ENCODE measurements around the gene DMRT3. TPM values are rescaled to one million over a fixed set of nuclear protein-coding genes. Genes with fewer than 3 reads are reported as not detected.

DMRT3 gene
- total and polyA plus RNA-seq, 2 donors (not counting 1 experiment from before 2014, with no cell fraction given): not detected

- H3K9me3 Mint-ChIP-seq (ENCODE audit: insufficient read depth): no peaks in the 10 kb centered on the region
- H3K79me2 ChIP-seq (ENCODE audit: control insufficient read depth, insufficient read depth, low read length): no peaks in the 10 kb centered on the region
- H3K27me3 Mint-ChIP-seq: peaks cover 66% of the 10 kb centered on the region
- no CpG with 5 or more reads among the region's 3 CpGs for WGBS (ENCODE audit: insufficient coverage)
- peaks cover 0 to 33% (median 4%) of the 10 kb centered on the region in 3 donors for H3K9me3 ChIP-seq (ENCODE audit: control extremely low read depth in 1 of 3, control insufficient read depth in 2 of 3, insufficient read depth in 1 of 3, low read length in 2 of 3)
- no peak overlapping the region for H3K9ac ChIP-seq (ENCODE audit: low read length)
- intact Hi-C loops (cut with micrococcal nuclease): loop anchor here (5.0 kb wide), 1 partner anchor 80 kb away; no protein-coding TSS in a partner anchor
- TF ChIP-seq EZH2 (IDR thresholded peaks at IDR 0.05; ENCODE audit: borderline replicate concordance, insufficient read depth, low read depth, low read length, poor library complexity, severe bottlenecking) (no peak), CTCF (IDR thresholded peaks at IDR 0.05) (no peak)
- ATAC-seq (ENCODE audit: low read depth): no peak
- DNase-seq: no peak
- no peak overlapping the region for H2AFZ ChIP-seq (ENCODE audit: insufficient read depth, low read depth, low read length, poor library complexity, severe bottlenecking)
- H3K4me3 ChIP-seq (ENCODE audit: control extremely low read depth in 1 of 5, extremely low read depth in 1 of 5, insufficient read depth in 1 of 5, low read depth in 2 of 5, low read length in 4 of 5): no peak overlapping the region
- ChIA-PET POLR2A (no interaction called here), CTCF (no interaction called here)
- peaks cover 3% of the 10 kb centered on the region for H3K4me1 Mint-ChIP-seq
- no peak overlapping the region for H3K27ac Mint-ChIP-seq
- no peaks in the 10 kb centered on the region for H4K20me1 ChIP-seq (ENCODE audit: control insufficient read depth, insufficient read depth, low read length, poor library complexity, severe bottlenecking)
- peaks cover 12 to 15% of the 10 kb centered on the region in 2 donors for H3K4me1 ChIP-seq (ENCODE audit: control insufficient read depth in 2 of 2, insufficient read depth in 2 of 2, low read length in 2 of 2)
- H3K4me2 ChIP-seq (replicated peaks; ENCODE audit: low read depth, low read length, poor library complexity, severe bottlenecking): no peak overlapping the region
- H3K4me3 Mint-ChIP-seq: no peak overlapping the region
- H3K36me3 ChIP-seq (replicated peaks in 1 of 2; ENCODE audit: control extremely low read depth in 1 of 2, control insufficient read depth in 1 of 2, extremely low read depth in 1 of 2, insufficient read depth in 2 of 2, low read length in 1 of 2): no peaks in the 10 kb centered on the region
- H3K27ac ChIP-seq (ENCODE audit: low read length in 2 of 2): no peak overlapping the region
- peaks cover 0 to 69% (median 58%) of the 10 kb centered on the region in 4 experiments for H3K27me3 ChIP-seq (replicated peaks in 1 of 4; ENCODE audit: control extremely low read depth in 1 of 4, control insufficient read depth in 3 of 4, insufficient read depth in 4 of 4, low read length in 3 of 4)
These were observed 9.6 kb upstream of the DMRT3 start for GRCh38 chr9:966870-967269.

GRCh38 chr9:967436-967835, 9.0 kb upstream of the DMRT3 start:
- Histone ChIP-seq H3K27ac (ENCODE audit: low read length in 2 of 2) (no peak overlapping the region), H3K79me2 (ENCODE audit: control insufficient read depth, insufficient read depth, low read length) (no peaks in the 10 kb centered on the region), H3K36me3 (replicated peaks in 1 of 2; ENCODE audit: control extremely low read depth in 1 of 2, control insufficient read depth in 1 of 2, extremely low read depth in 1 of 2, insufficient read depth in 2 of 2, low read length in 1 of 2) (no peaks in the 10 kb centered on the region), H2AFZ (ENCODE audit: insufficient read depth, low read depth, low read length, poor library complexity, severe bottlenecking) (no peak overlapping the region), H3K4me2 (replicated peaks; ENCODE audit: low read depth, low read length, poor library complexity, severe bottlenecking) (no peak overlapping the region), H3K4me1 (ENCODE audit: control insufficient read depth in 2 of 2, insufficient read depth in 2 of 2, low read length in 2 of 2) (peaks cover 18 to 20% of the 10 kb centered on the region in 2 donors), H3K4me3 (ENCODE audit: control extremely low read depth in 1 of 5, extremely low read depth in 1 of 5, insufficient read depth in 1 of 5, low read depth in 2 of 5, low read length in 4 of 5) (no peak overlapping the region), H3K9me3 (ENCODE audit: control extremely low read depth in 1 of 3, control insufficient read depth in 2 of 3, insufficient read depth in 1 of 3, low read length in 2 of 3) (peaks cover 0 to 39% (median 4%) of the 10 kb centered on the region in 3 donors), H3K27me3 (replicated peaks in 1 of 4; ENCODE audit: control extremely low read depth in 1 of 4, control insufficient read depth in 3 of 4, insufficient read depth in 4 of 4, low read length in 3 of 4) (peaks cover 0 to 72% (median 63%) of the 10 kb centered on the region in 4 experiments), H4K20me1 (ENCODE audit: control insufficient read depth, insufficient read depth, low read length, poor library complexity, severe bottlenecking) (no peaks in the 10 kb centered on the region), H3K9ac (ENCODE audit: low read length) (no peak overlapping the region)
- no peak overlapping the region for H3K4me3 Mint-ChIP-seq
- 0% methylated on average over 1 of the region's 6 CpGs for WGBS (ENCODE audit: insufficient coverage)
- CTCF ChIA-PET: no interaction called here
- H3K27me3 Mint-ChIP-seq: peaks cover 62% of the 10 kb centered on the region
- intact Hi-C loops (cut with micrococcal nuclease): loop anchor here (5.0 kb wide), 1 partner anchor 80 kb away; no protein-coding TSS in a partner anchor
- no peak for TF ChIP-seq EZH2 (IDR thresholded peaks at IDR 0.05; ENCODE audit: borderline replicate concordance, insufficient read depth, low read depth, low read length, poor library complexity, severe bottlenecking)
- peaks cover 3% of the 10 kb centered on the region for H3K4me1 Mint-ChIP-seq
- POLR2A ChIA-PET: no interaction called here
- H3K9me3 Mint-ChIP-seq (ENCODE audit: insufficient read depth): no peaks in the 10 kb centered on the region
- DNase-seq (no peak), ATAC-seq (ENCODE audit: low read depth) (no peak)
- no peak overlapping the region for H3K27ac Mint-ChIP-seq

All from B cell (primary cell).